ENCODE results near the gene GLYR1. TPM values are rescaled to one million over a fixed set of nuclear protein-coding genes. Genes with fewer than 3 reads are reported as not detected.

The GLYR1 gene
- total and polyA plus RNA-seq, 2 donors (not counting 3 experiments of a cell fraction or from before 2014, with no cell fraction given), result 47.9 to 107 TPM

GRCh38 chr16:4886151-4886550, 39.1 kb upstream of the GLYR1 start:
- Histone ChIP-seq H3K27ac (ENCODE audit: insufficient read depth, low read depth, low read length) (no peak overlapping the region), H3K4me2 (ENCODE audit: insufficient read depth, low read length) (no peak overlapping the region), H3K9ac (replicated peaks; ENCODE audit: extremely low read depth, insufficient read depth, low read length) (no peak overlapping the region), H3K9me1 (replicated peaks; ENCODE audit: control insufficient read depth, extremely low read depth, insufficient read depth, low read length) (no peaks in the 10 kb centered on the region), H3K79me2 (ENCODE audit: control insufficient read depth, insufficient read depth, low read length) (no peaks in the 10 kb centered on the region), H3K4me1 (ENCODE audit: control insufficient read depth, extremely low read depth, insufficient read depth, low read length) (no peaks in the 10 kb centered on the region), H3K36me3 (ENCODE audit: control insufficient read depth in 2 of 2, extremely low read depth in 1 of 2, insufficient read depth in 2 of 2, low read length in 2 of 2) (peaks cover 10 to 40% of the 10 kb centered on the region in 2 experiments), H3K9me3 (replicated peaks; ENCODE audit: control insufficient read depth, insufficient read depth, low read length) (no peaks in the 10 kb centered on the region), H2AFZ (ENCODE audit: low read depth, low read length) (no peak overlapping the region), H4K20me1 (replicated peaks; ENCODE audit: control insufficient read depth, extremely low read depth, insufficient read depth, low read length) (no peaks in the 10 kb centered on the region), H3K27me3 (ENCODE audit: control insufficient read depth in 2 of 2, insufficient read depth in 2 of 2, low read length in 2 of 2) (no peaks in the 10 kb centered on the region), H3K4me3 (replicated peaks in 1 of 3; ENCODE audit: insufficient read depth in 1 of 3, low read depth in 1 of 3, low read length in 3 of 3) (no peak overlapping the region)
- dilution Hi-C loops (cut with MboI; ENCODE audit: extremely low pct_ligation_motif_present, low sequenced_read_pairs), result no loop called here
- ChIA-PET POLR2A (no interaction called here), CTCF (no interaction called here)
- FAIRE-seq (no peak), DNase-seq (ENCODE audit: low read depth, low spot score) (no peak)
- no TSS peak for BruUV-seq (replicated peaks)
- intact Hi-C loops (cut with micrococcal nuclease), result no loop called here
- TF ChIP-seq MYC (IDR thresholded peaks at IDR 0.05; ENCODE audit: low read depth, low read length) (no peak), CTCF (IDR thresholded peaks at IDR 0.05; ENCODE audit: extremely low read depth in 1 of 2, insufficient read depth in 1 of 2, low read depth in 1 of 2, low read length in 2 of 2) (no peak), POLR2AphosphoS5 (IDR thresholded peaks at IDR 0.05; ENCODE audit: insufficient read depth, low read depth, low read length) (no peak), JUN (IDR thresholded peaks at IDR 0.05; ENCODE audit: borderline replicate concordance, insufficient read depth, insufficient read length, low read depth) (no peak), FOS (IDR thresholded peaks at IDR 0.05; ENCODE audit: borderline replicate concordance, insufficient read depth, low read length) (no peak), EZH2 (IDR thresholded peaks at IDR 0.05; ENCODE audit: borderline replicate concordance, low read depth, low read length, severe bottlenecking) (no peak), POLR2A (IDR thresholded peaks at IDR 0.05; ENCODE audit: low read depth, low read length) (no peak), GATA2 (IDR thresholded peaks at IDR 0.05; ENCODE audit: insufficient read depth, insufficient read length, low read depth, low read length) (no peak), MAX (IDR thresholded peaks at IDR 0.05; ENCODE audit: insufficient read depth, insufficient read length) (no peak)

Data from endothelial cell of umbilical vein (primary cell).